ENCODE measurements around the gene SLC25A21. TPM values are rescaled to one million over a fixed set of nuclear protein-coding genes. Genes with fewer than 3 reads are reported as not detected.

Gene SLC25A21
- total and polyA plus RNA-seq, 10 of the 15 experiments (the other 5 are each of a cell fraction or from before 2014, with no cell fraction given), result 0.06 to 0.72 (median 0.17) TPM; not detected in 3

- BruUV-seq (replicated peaks), result no TSS peak
- ChIA-PET SMC1A (ENCODE audit: uncharacterized antibody, unreplicated experiment) (no interaction called here), CTCF (no interaction called here), POLR2A (no interaction called here), RAD21 (ENCODE audit: unreplicated experiment) (no interaction called here)
- H3K36me3 ChIP-seq (ENCODE audit: control insufficient read depth in 2 of 2, insufficient read depth in 2 of 2, low read length in 1 of 2), result no peaks in the 10 kb centered on the region
- H3K4me2 ChIP-seq (ENCODE audit: control insufficient read depth, insufficient read depth), result no peak overlapping the region
- H4K20me1 ChIP-seq (ENCODE audit: control insufficient read depth, insufficient read depth), result no peaks in the 10 kb centered on the region
- no peak overlapping the region for H3K9ac ChIP-seq (ENCODE audit: control insufficient read depth, insufficient read depth, low read length)
- H3K9me3 ChIP-seq (replicated peaks; ENCODE audit: control insufficient read depth, insufficient read depth, low read length), result no peaks in the 10 kb centered on the region
- no peak for TF ChIP-seq ZNF622 (IDR thresholded peaks at IDR 0.05)
- TF ChIP-seq, protein P1, sequence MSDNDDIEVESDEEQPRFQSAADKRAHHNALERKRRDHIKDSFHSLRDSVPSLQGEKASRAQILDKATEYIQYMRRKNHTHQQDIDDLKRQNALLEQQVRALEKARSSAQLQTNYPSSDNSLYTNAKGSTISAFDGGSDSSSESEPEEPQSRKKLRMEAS (IDR thresholded peaks at IDR 0.05; ENCODE audit: low read depth, low read length), result no peak
- TF ChIP-seq, protein P2, sequence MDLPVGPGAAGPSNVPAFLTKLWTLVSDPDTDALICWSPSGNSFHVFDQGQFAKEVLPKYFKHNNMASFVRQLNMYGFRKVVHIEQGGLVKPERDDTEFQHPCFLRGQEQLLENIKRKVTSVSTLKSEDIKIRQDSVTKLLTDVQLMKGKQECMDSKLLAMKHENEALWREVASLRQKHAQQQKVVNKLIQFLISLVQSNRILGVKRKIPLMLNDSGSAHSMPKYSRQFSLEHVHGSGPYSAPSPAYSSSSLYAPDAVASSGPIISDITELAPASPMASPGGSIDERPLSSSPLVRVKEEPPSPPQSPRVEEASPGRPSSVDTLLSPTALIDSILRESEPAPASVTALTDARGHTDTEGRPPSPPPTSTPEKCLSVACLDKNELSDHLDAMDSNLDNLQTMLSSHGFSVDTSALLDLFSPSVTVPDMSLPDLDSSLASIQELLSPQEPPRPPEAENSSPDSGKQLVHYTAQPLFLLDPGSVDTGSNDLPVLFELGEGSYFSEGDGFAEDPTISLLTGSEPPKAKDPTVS (IDR thresholded peaks at IDR 0.05; ENCODE audit: low read depth, low read length), result no peak
- TF ChIP-seq FOXM1 (IDR thresholded peaks at IDR 0.05; ENCODE audit: low read depth, low read length), result no peak
- TF ChIP-seq, protein P3, sequence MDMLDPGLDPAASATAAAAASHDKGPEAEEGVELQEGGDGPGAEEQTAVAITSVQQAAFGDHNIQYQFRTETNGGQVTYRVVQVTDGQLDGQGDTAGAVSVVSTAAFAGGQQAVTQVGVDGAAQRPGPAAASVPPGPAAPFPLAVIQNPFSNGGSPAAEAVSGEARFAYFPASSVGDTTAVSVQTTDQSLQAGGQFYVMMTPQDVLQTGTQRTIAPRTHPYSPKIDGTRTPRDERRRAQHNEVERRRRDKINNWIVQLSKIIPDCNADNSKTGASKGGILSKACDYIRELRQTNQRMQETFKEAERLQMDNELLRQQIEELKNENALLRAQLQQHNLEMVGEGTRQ (IDR thresholded peaks at IDR 0.05; ENCODE audit: borderline replicate concordance, low read depth, low read length), result no peak
- TF ChIP-seq BCLAF1 (IDR thresholded peaks at IDR 0.05), result no peak
- TF ChIP-seq TARDBP (IDR thresholded peaks at IDR 0.05; ENCODE audit: borderline replicate concordance), result no peak
- TF ChIP-seq POU2F2 (IDR thresholded peaks at IDR 0.05; ENCODE audit: borderline replicate concordance, low read depth, low read length), result no peak
- TF ChIP-seq SRF (IDR thresholded peaks at IDR 0.05; ENCODE audit: low read depth in 2 of 2, low read length in 2 of 2), result no peak
- TF ChIP-seq NBN (IDR thresholded peaks at IDR 0.05), result no peak
- no peak for TF ChIP-seq POLR2A (IDR thresholded peaks at IDR 0.05; ENCODE audit: low read depth, low read length)
- TF ChIP-seq PAX8 (IDR thresholded peaks at IDR 0.05), result no peak
- TF ChIP-seq ZBTB11 (CRISPR knock-in tag; IDR thresholded peaks at IDR 0.05), result no peak
- no peak for TF ChIP-seq NRF1 (conservative IDR thresholded peaks at IDR 0.05; ENCODE audit: low read depth, low read length)
- H3K4me3 ChIP-seq, result no peak overlapping the region
- no peaks in the 10 kb centered on the region for H3K79me2 ChIP-seq (ENCODE audit: control insufficient read depth, insufficient read depth, low read length)
- no peak overlapping the region for H3K27ac ChIP-seq (ENCODE audit: control insufficient read depth, insufficient read depth)
- no peak for FAIRE-seq
- no peak overlapping the region for H2AFZ ChIP-seq (ENCODE audit: control insufficient read depth, low read depth, low read length)
- in situ Hi-C loops (cut with MboI) (no loop called here), intact Hi-C loops (cut with micrococcal nuclease; ENCODE audit: unreplicated experiment) (no loop called here)
- DNase-seq (ENCODE audit: low read depth, low spot score), result no peak
- no peaks in the 10 kb centered on the region for H3K27me3 ChIP-seq (replicated peaks in 1 of 2; ENCODE audit: control insufficient read depth in 2 of 2, insufficient read depth in 2 of 2, low read length in 1 of 2)
- no peaks in the 10 kb centered on the region for H3K4me1 ChIP-seq (ENCODE audit: control insufficient read depth, insufficient read depth, low read length)
- ATAC-seq, result no peak
- 9% methylated on average over 4 of the region's 4 CpGs for whole genome bisulfite sequencing (ENCODE audit: insufficient coverage, insufficient replicate concordance, low lambda C conversion rate, missing lambda C conversion rate)
Measured at GRCh38 chr14:37179896-37180502, 7.6 kb upstream of the SLC25A21 start.

Data from GM12878 (cell line).